GM23338 (cell line): ENCODE measurements around the gene HS6ST3. TPM values are rescaled to one million over a fixed set of nuclear protein-coding genes. Genes with fewer than 3 reads are reported as not detected.
A peak's percentile ranks its signal among the peaks of the same experiment; 100 is the strongest.

Experiments
- ATAC-seq: fragments of 200-7000 bp; cut with Tn5 transposase; 3 replicates; pipeline ENCODE4 v1.9.1; 2020
- DNase-seq: peaks from one replicate; pipeline ENCODE4 v3.0.0-alpha.2; 2015; ENCODE audit warnings: low spot score
- H2AFZ ChIP-seq: fragments of 200-600 bp; sonication (generic); 2 replicates; pipeline ENCODE4 v1.8.0; 2016; ENCODE audit warnings: antibody characterized with exemption, mild to moderate bottlenecking, moderate library complexity
- H3F3A ChIP-seq: fragments of 200-600 bp; sonication (generic); replicated peaks from 2 replicates; pipeline ENCODE4 v1.8.0; 2017; ENCODE audit warnings: antibody characterized with exemption, mixed run types, low read depth
- H3K27ac ChIP-seq: fragments of 200-600 bp; sonication (generic); 2 replicates; pipeline ENCODE4 v1.6.1; 2016; ENCODE audit warnings: low read depth
- H3K27me3 ChIP-seq: fragments of 200-600 bp; sonication (generic); 2 replicates; pipeline ENCODE4 v1.8.0; 2016; ENCODE audit warnings: mild to moderate bottlenecking, mixed run types, moderate library complexity; ENCODE audit not compliant: insufficient read depth
- H3K36me3 ChIP-seq: fragments of 200-600 bp; sonication (generic); 2 replicates; pipeline ENCODE4 v1.8.0; 2016; ENCODE audit warnings: mild to moderate bottlenecking; ENCODE audit not compliant: insufficient read depth
- H3K4me1 ChIP-seq: fragments of 200-600 bp; sonication (generic); 2 replicates; pipeline ENCODE4 v1.8.0; 2016; ENCODE audit warnings: mild to moderate bottlenecking, moderate library complexity; ENCODE audit not compliant: insufficient read depth
- H3K4me2 ChIP-seq: fragments of 200-600 bp; sonication (generic); 2 replicates; pipeline ENCODE4 v1.7.1; 2017; ENCODE audit warnings: mixed run types
- H3K4me3 ChIP-seq: fragments of 200-600 bp; sonication (generic); 2 replicates; pipeline ENCODE4 v1.6.1; 2016; ENCODE audit warnings: mixed run types
- H3K79me2 ChIP-seq: fragments of 200-600 bp; sonication (generic); replicated peaks from 2 replicates; pipeline ENCODE4 v1.8.0; 2017; ENCODE audit warnings: mild to moderate bottlenecking; ENCODE audit not compliant: insufficient read depth
- H3K9me2 ChIP-seq: fragments of 200-600 bp; sonication (generic); 2 replicates; pipeline ENCODE4 v1.8.0; 2017; ENCODE audit not compliant: insufficient read depth
- H4K20me1 ChIP-seq: fragments of 200-600 bp; sonication (generic); replicated peaks from 2 replicates; pipeline ENCODE4 v1.8.0; 2017; ENCODE audit warnings: mild to moderate bottlenecking; ENCODE audit not compliant: insufficient read depth
- H3K27ac Mint-ChIP-seq: 2 replicates; pipeline ENCODE4 v1.8.0; 2020; ENCODE audit warnings: inconsistent platforms, mild to moderate bottlenecking, moderate library complexity, mixed read lengths
- H3K27me3 Mint-ChIP-seq: 3 replicates; pipeline ENCODE4 v1.8.0; 2022; ENCODE audit warnings: low read depth, mild to moderate bottlenecking, moderate library complexity, mixed read lengths, inconsistent platforms; ENCODE audit not compliant: insufficient read depth, poor library complexity
- H3K36me3 Mint-ChIP-seq: 3 replicates; pipeline ENCODE4 v1.8.0; 2021; ENCODE audit warnings: low read depth, mild to moderate bottlenecking, inconsistent platforms, moderate library complexity, mixed read lengths
- H3K4me1 Mint-ChIP-seq: 3 replicates; pipeline ENCODE4 v1.8.0; 2020; ENCODE audit warnings: mild to moderate bottlenecking, inconsistent platforms, mixed read lengths
- H3K4me3 Mint-ChIP-seq: 3 replicates; pipeline ENCODE4 v1.8.0; 2021; ENCODE audit warnings: moderate library complexity, mild to moderate bottlenecking, inconsistent platforms, mixed read lengths
- H3K9me3 Mint-ChIP-seq: 3 replicates; pipeline ENCODE4 v1.8.0; 2020; ENCODE audit warnings: moderate library complexity, mild to moderate bottlenecking, inconsistent platforms, mixed read lengths
- CREB1 ChIP-seq: fragments of 250-450 bp; sonication (Bioruptor Pico); IDR thresholded peaks from 2 replicates; pipeline ENCODE4 v1.5.0; 2020; ENCODE audit warnings: low read depth, mild to moderate bottlenecking, moderate library complexity
- EZH2 ChIP-seq: fragments of 200-600 bp; sonication (generic); IDR thresholded peaks from one replicate; pipeline ENCODE4 v1.8.0; 2017; ENCODE audit warnings: antibody characterized with exemption, mild to moderate bottlenecking, low read depth; ENCODE audit not compliant: unreplicated experiment
- EZH2phosphoT487 ChIP-seq: fragments of 200-600 bp; sonication (generic); IDR thresholded peaks from one replicate; pipeline ENCODE4 v1.8.1; 2018; ENCODE audit warnings: antibody characterized with exemption; ENCODE audit not compliant: unreplicated experiment
- POLR2AphosphoS5 ChIP-seq: IDR thresholded peaks from 2 replicates; pipeline ENCODE4 v1.6.1; 2016; ENCODE audit warnings: antibody characterized with exemption, low read depth
- ZNF114 ChIP-seq: fragments of 250-450 bp; sonication (Bioruptor Pico); IDR thresholded peaks from 2 replicates; pipeline ENCODE4 v1.5.0; 2020; ENCODE audit warnings: mild to moderate bottlenecking, moderate library complexity
- ZNF331 ChIP-seq: fragments of 250-450 bp; sonication (Bioruptor Pico); IDR thresholded peaks from 2 replicates; pipeline ENCODE4 v1.5.0; 2020; ENCODE audit warnings: low read depth, mild to moderate bottlenecking, moderate library complexity
- polyA plus RNA-seq: library from polyadenylated mRNA; unstranded; fragments of >200 nt; fragmentation: Nextera tagmentation; extraction: Ambion mirVana; gene quantifications from 2 replicates; pipeline ENCODE4 v1.2.1, GENCODE V29; 2016
- total RNA-seq: library from RNA; depleted of rRNA; stranded (reverse); fragments of >200 nt; shearing (Covaris generic); gene quantifications from 2 replicates; pipeline ENCODE4 v1.2.3, GENCODE V29; 2014
- TF ChIP-seq, protein P1 (sequence below), 2 experiments: fragments of 200-600 bp in 1 of 2; sonication (generic) in 1 of 2; conservative IDR thresholded peaks; 2 replicates each; pipeline versions ENCODE4 v1.5.1 to v1.6.1; 2016 to 2017; ENCODE audit warnings: antibody characterized with exemption in 2 of 2, low read depth in 2 of 2, mild to moderate bottlenecking in 2 of 2, moderate library complexity in 1 of 2
- TF ChIP-seq, protein P2 (sequence below): IDR thresholded peaks from 2 replicates; pipeline ENCODE4 v1.6.1; 2016; ENCODE audit warnings: antibody characterized with exemption
- TF ChIP-seq, protein P3 (sequence below): fragments of 250-450 bp; sonication (Bioruptor Pico); IDR thresholded peaks from 2 replicates; pipeline ENCODE4 v1.5.0; 2020; ENCODE audit warnings: mild to moderate bottlenecking, moderate library complexity

HS6ST3 gene
- total and polyA plus RNA-seq, 2 experiments from 2014 or later, result 0.52 to 0.80 TPM

DNA sequence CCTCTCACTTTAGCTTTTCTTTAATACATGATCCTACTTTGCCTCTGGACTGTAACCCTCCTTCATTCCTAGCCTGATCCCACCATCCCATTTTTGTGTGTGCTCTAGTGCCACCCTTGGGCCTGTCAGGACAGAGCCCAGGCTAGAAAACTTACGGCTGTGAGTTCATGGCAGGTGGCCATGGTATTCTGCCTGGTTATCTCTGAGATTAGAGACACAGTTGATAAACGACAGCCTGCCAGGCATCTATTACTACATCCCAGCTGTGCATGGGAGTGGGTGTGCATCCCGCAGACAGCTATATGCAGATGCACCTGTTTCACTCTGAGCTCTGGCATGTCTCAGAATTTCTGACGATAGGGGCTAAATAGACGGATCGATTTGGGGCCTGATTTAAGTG lies 110.9 kb downstream of the HS6ST3 start:
- Mint-ChIP-seq H3K9me3 (peaks cover 21% of the 10 kb centered on the region), H3K4me1 (no peaks in the 10 kb centered on the region), H3K27me3 (no peaks in the 10 kb centered on the region), H3K27ac (no peak overlapping the region), H3K4me3 (no peak overlapping the region), H3K36me3 (peaks cover 17% of the 10 kb centered on the region)
- Histone ChIP-seq H4K20me1 (no peaks in the 10 kb centered on the region), H3K27ac (no peak overlapping the region), H3K4me3 (no peak overlapping the region), H2AFZ (no peak overlapping the region), H3K36me3 (no peaks in the 10 kb centered on the region), H3K4me1 (no peaks in the 10 kb centered on the region), H3K79me2 (no peaks in the 10 kb centered on the region), H3K27me3 (no peaks in the 10 kb centered on the region), H3K4me2 (no peak overlapping the region), H3K9me2 (peaks cover 5% of the 10 kb centered on the region; the same call in 1 of the 2 replicates), H3F3A (no peaks in the 10 kb centered on the region)
- ATAC-seq (no peak), DNase-seq (no peak)
- TF ChIP-seq ZNF331 (CRISPR knock-in tag) (no peak), CREB1 (CRISPR knock-in tag) (no peak), ZNF114 (CRISPR knock-in tag) (no peak)
- TF ChIP-seq, protein P1, sequence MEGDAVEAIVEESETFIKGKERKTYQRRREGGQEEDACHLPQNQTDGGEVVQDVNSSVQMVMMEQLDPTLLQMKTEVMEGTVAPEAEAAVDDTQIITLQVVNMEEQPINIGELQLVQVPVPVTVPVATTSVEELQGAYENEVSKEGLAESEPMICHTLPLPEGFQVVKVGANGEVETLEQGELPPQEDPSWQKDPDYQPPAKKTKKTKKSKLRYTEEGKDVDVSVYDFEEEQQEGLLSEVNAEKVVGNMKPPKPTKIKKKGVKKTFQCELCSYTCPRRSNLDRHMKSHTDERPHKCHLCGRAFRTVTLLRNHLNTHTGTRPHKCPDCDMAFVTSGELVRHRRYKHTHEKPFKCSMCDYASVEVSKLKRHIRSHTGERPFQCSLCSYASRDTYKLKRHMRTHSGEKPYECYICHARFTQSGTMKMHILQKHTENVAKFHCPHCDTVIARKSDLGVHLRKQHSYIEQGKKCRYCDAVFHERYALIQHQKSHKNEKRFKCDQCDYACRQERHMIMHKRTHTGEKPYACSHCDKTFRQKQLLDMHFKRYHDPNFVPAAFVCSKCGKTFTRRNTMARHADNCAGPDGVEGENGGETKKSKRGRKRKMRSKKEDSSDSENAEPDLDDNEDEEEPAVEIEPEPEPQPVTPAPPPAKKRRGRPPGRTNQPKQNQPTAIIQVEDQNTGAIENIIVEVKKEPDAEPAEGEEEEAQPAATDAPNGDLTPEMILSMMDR (conservative IDR thresholded peaks at IDR 0.05; ENCODE audit: low read depth in 2 of 2), result peak in 1 of 2 experiments; percentile 53; a peak in 2 of 4 replicates
- TF ChIP-seq, protein P2, sequence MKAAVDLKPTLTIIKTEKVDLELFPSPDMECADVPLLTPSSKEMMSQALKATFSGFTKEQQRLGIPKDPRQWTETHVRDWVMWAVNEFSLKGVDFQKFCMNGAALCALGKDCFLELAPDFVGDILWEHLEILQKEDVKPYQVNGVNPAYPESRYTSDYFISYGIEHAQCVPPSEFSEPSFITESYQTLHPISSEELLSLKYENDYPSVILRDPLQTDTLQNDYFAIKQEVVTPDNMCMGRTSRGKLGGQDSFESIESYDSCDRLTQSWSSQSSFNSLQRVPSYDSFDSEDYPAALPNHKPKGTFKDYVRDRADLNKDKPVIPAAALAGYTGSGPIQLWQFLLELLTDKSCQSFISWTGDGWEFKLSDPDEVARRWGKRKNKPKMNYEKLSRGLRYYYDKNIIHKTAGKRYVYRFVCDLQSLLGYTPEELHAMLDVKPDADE, result no peak

DNA sequence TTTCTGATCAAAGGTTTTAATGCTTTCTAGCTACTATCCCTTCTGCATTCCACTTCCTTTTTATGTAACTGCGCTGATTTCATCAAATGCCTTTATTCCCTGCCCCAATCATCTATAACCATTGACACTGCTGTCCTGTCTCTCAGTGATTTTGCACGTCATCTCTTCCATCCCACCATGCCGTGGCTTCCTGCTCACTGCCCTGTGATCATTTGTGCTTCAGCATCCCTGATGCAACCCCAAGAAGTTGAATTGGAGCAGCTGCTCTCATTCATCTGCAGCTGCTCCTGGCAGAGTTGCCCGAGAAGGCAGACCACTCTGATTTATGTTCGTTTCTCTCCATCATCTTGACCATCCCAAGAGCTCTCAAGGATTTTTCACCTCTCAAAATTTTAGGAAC lies 112.4 kb downstream of the HS6ST3 start:
- Histone ChIP-seq H3K36me3 (no peaks in the 10 kb centered on the region), H3K9me2 (peaks cover 5% of the 10 kb centered on the region; the same call in 1 of the 2 replicates), H3K79me2 (no peaks in the 10 kb centered on the region), H3F3A (no peaks in the 10 kb centered on the region), H3K4me2 (no peak overlapping the region), H3K4me1 (no peaks in the 10 kb centered on the region), H3K27ac (no peak overlapping the region), H3K4me3 (no peak overlapping the region), H2AFZ (no peak overlapping the region), H4K20me1 (no peaks in the 10 kb centered on the region), H3K27me3 (no peaks in the 10 kb centered on the region)
- no peak for ATAC-seq
- H3K4me3 Mint-ChIP-seq, result no peak overlapping the region
- no peaks in the 10 kb centered on the region for H3K4me1 Mint-ChIP-seq
- H3K9me3 Mint-ChIP-seq, result peaks cover 17% of the 10 kb centered on the region
- no peaks in the 10 kb centered on the region for H3K27me3 Mint-ChIP-seq
- no peak overlapping the region for H3K27ac Mint-ChIP-seq
- peaks cover 12% of the 10 kb centered on the region for H3K36me3 Mint-ChIP-seq
- DNase-seq, result no peak
- no peak for TF ChIP-seq CREB1 (CRISPR knock-in tag)
- TF ChIP-seq EZH2, result no peak
- TF ChIP-seq ZNF114 (CRISPR knock-in tag), result no peak
- TF ChIP-seq, protein P2, result no peak
- TF ChIP-seq, protein P3, sequence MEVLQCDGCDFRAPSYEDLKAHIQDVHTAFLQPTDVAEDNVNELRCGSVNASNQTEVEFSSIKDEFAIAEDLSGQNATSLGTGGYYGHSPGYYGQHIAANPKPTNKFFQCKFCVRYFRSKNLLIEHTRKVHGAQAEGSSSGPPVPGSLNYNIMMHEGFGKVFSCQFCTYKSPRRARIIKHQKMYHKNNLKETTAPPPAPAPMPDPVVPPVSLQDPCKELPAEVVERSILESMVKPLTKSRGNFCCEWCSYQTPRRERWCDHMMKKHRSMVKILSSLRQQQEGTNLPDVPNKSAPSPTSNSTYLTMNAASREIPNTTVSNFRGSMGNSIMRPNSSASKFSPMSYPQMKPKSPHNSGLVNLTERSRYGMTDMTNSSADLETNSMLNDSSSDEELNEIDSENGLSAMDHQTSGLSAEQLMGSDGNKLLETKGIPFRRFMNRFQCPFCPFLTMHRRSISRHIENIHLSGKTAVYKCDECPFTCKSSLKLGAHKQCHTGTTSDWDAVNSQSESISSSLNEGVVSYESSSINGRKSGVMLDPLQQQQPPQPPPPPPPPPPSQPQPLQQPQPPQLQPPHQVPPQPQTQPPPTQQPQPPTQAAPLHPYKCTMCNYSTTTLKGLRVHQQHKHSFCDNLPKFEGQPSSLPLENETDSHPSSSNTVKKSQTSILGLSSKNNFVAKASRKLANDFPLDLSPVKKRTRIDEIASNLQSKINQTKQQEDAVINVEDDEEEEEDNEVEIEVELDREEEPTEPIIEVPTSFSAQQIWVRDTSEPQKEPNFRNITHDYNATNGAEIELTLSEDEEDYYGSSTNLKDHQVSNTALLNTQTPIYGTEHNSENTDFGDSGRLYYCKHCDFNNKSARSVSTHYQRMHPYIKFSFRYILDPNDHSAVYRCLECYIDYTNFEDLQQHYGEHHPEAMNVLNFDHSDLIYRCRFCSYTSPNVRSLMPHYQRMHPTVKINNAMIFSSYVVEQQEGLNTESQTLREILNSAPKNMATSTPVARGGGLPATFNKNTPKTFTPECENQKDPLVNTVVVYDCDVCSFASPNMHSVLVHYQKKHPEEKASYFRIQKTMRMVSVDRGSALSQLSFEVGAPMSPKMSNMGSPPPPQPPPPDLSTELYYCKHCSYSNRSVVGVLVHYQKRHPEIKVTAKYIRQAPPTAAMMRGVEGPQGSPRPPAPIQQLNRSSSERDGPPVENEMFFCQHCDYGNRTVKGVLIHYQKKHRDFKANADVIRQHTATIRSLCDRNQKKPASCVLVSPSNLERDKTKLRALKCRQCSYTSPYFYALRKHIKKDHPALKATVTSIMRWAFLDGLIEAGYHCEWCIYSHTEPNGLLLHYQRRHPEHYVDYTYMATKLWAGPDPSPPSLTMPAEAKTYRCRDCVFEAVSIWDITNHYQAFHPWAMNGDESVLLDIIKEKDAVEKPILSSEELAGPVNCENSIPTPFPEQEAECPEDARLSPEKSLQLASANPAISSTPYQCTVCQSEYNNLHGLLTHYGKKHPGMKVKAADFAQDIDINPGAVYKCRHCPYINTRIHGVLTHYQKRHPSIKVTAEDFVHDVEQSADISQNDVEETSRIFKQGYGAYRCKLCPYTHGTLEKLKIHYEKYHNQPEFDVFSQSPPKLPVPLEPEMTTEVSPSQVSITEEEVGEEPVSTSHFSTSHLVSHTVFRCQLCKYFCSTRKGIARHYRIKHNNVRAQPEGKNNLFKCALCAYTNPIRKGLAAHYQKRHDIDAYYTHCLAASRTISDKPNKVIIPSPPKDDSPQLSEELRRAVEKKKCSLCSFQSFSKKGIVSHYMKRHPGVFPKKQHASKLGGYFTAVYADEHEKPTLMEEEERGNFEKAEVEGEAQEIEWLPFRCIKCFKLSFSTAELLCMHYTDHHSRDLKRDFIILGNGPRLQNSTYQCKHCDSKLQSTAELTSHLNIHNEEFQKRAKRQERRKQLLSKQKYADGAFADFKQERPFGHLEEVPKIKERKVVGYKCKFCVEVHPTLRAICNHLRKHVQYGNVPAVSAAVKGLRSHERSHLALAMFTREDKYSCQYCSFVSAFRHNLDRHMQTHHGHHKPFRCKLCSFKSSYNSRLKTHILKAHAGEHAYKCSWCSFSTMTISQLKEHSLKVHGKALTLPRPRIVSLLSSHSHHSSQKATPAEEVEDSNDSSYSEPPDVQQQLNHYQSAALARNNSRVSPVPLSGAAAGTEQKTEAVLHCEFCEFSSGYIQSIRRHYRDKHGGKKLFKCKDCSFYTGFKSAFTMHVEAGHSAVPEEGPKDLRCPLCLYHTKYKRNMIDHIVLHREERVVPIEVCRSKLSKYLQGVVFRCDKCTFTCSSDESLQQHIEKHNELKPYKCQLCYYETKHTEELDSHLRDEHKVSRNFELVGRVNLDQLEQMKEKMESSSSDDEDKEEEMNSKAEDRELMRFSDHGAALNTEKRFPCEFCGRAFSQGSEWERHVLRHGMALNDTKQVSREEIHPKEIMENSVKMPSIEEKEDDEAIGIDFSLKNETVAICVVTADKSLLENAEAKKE (CRISPR knock-in tag), result no peak
- TF ChIP-seq EZH2phosphoT487, result no peak
- no peak for TF ChIP-seq POLR2AphosphoS5
